CD4-positive, alpha-beta memory T cell (primary cell): ENCODE data around the gene ADGRG1. TPM values are rescaled to one million over a fixed set of nuclear protein-coding genes. Genes with fewer than 3 reads are reported as not detected.

Experiments
- CTCF ChIA-PET: fragments of 350-600 bp; sonication (Branson Sonifier 250); formaldehyde crosslinking; loops from one replicate; lab custom pipeline; 2021; ENCODE audit warnings: inconsistent platforms; ENCODE audit not compliant: partially characterized antibody; lab: Charles Lee
- POLR2A ChIA-PET: fragments of 350-600 bp; sonication (Branson Sonifier 250); formaldehyde crosslinking; loops from one replicate; lab custom pipeline; 2021; ENCODE audit not compliant: partially characterized antibody; lab: Charles Lee
- DNase-seq, 5 donors: peaks; one replicate each; pipeline versions ENCODE4 v3.0.0 to v3.0.0-alpha.2; 2020 to 2022; ENCODE audit warnings: mixed read lengths in 1 of 5
- H3K27ac ChIP-seq: one replicate; pipeline ENCODE4 v1.7.0; 2013; ENCODE audit warnings: low read depth, low read length
- H3K27me3 ChIP-seq: 2 replicates; pipeline ENCODE4 v1.7.0; 2013; ENCODE audit warnings: mild to moderate bottlenecking, low read length, moderate library complexity; ENCODE audit not compliant: insufficient read depth
- H3K36me3 ChIP-seq: 2 replicates; pipeline ENCODE4 v1.7.0; 2013; ENCODE audit warnings: mild to moderate bottlenecking, low read length, moderate library complexity; ENCODE audit not compliant: insufficient read depth
- H3K4me1 ChIP-seq: 2 replicates; pipeline ENCODE4 v1.7.0; 2013; ENCODE audit warnings: mild to moderate bottlenecking, low read length, moderate library complexity; ENCODE audit not compliant: insufficient read depth
- H3K4me3 ChIP-seq, 2 donors: one replicate each; pipeline ENCODE4 v1.7.0; 2013; ENCODE audit warnings: low read length in 2 of 2, mild to moderate bottlenecking in 1 of 2
- H3K9me3 ChIP-seq, 2 donors: one replicate each; pipeline ENCODE4 v1.7.0; 2013; ENCODE audit warnings: low read length in 2 of 2, control low read depth in 1 of 2; ENCODE audit not compliant: control insufficient read depth in 1 of 2
- H3K27ac Mint-ChIP-seq, 7 donors: one replicate each; pipeline ENCODE4 v1.8.0; 2020 to 2021; ENCODE audit warnings: mixed read lengths in 7 of 7, mild to moderate bottlenecking in 6 of 7, inconsistent platforms in 3 of 7, moderate library complexity in 3 of 7
- H3K27me3 Mint-ChIP-seq, 2 donors: one replicate each; pipeline ENCODE4 v1.8.0; 2020 to 2021; ENCODE audit warnings: mixed read lengths in 2 of 2
- H3K36me3 Mint-ChIP-seq, 2 donors: one replicate each; pipeline ENCODE4 v1.8.0; 2020 to 2021; ENCODE audit warnings: mixed read lengths in 2 of 2, inconsistent platforms in 1 of 2, mild to moderate bottlenecking in 1 of 2
- H3K4me1 Mint-ChIP-seq, 4 donors: one replicate each; pipeline ENCODE4 v1.8.0; 2020 to 2021; ENCODE audit warnings: mixed read lengths in 4 of 4, mild to moderate bottlenecking in 1 of 4
- H3K4me3 Mint-ChIP-seq, 8 donors: one replicate each; pipeline ENCODE4 v1.8.0; 2020 to 2021; ENCODE audit warnings: mixed read lengths in 8 of 8, mild to moderate bottlenecking in 7 of 8, moderate library complexity in 6 of 8, inconsistent platforms in 3 of 8
- H3K9me3 Mint-ChIP-seq, 8 donors: one replicate each; pipeline ENCODE4 v1.8.0; 2020 to 2021; ENCODE audit warnings: mixed read lengths in 8 of 8, mild to moderate bottlenecking in 5 of 8, inconsistent platforms in 3 of 8, moderate library complexity in 1 of 8
- intact Hi-C: fragments of 100-400 bp; cut with micrococcal nuclease; formaldehyde crosslinking; loops from one replicate; pipeline ENCODE4 v1.15.1; 2023
- polyA plus RNA-seq, 2 donors: library from polyadenylated mRNA; unstranded; fragments of 300-500 nt; fragmentation: Illumina TruSeq; gene quantifications; one replicate each; pipeline ENCODE4 v1.2.3, GENCODE V29; 2021
- total RNA-seq, 2 experiments: library from RNA; stranded (reverse); gene quantifications; one replicate each; pipeline ENCODE4 v1.2.3, GENCODE V29; 2021

The ADGRG1 gene
- total RNA-seq (under 1 TPM; 0.33 to 0.41 TPM), polyA plus RNA-seq (under 1 TPM in 1 of 2 donors, not detected in 1; 0.53 TPM)

- ChIA-PET CTCF (interaction anchor here (2.0 kb wide), 1 partner anchor 21 kb away, joined by 9 read pairs; no protein-coding TSS in a partner anchor), POLR2A (no interaction called here)
- Mint-ChIP-seq H3K4me1 (peaks cover 0 to 12% (median 4%) of the 10 kb centered on the region in 4 donors), H3K27me3 (peaks cover 17 to 20% of the 10 kb centered on the region in 2 donors), H3K4me3 (peak within 1 kb of the TSS in 7 of 8 donors; percentile 4 to 51 (median 34)), H3K36me3 (no peaks in the 10 kb centered on the region), H3K9me3 (no peaks in the 10 kb centered on the region), H3K27ac (peak within 1 kb of the TSS in 5 of 7 donors; percentile 3 to 82 (median 32))
- H3K4me1 ChIP-seq, result peaks cover 8% of the 10 kb centered on the region
- H3K4me3 ChIP-seq, result no peak within 1 kb of the TSS
- no peaks in the 10 kb centered on the region for H3K27me3 ChIP-seq
- H3K9me3 ChIP-seq, result no peaks in the 10 kb centered on the region
- DNase-seq, result peak in 1 of 5 donors; percentile 68
- H3K36me3 ChIP-seq, result no peaks in the 10 kb centered on the region
- intact Hi-C loops, result no loop called here
- no peak within 1 kb of the TSS for H3K27ac ChIP-seq
Measured at GRCh38 chr16:57628008-57628781, at the start of gene ADGRG1. Gene ADGRG1 (plus strand): TSS chr16:57628630. CDS start chr16:57650288, 21,658 bp downstream.

DNA sequence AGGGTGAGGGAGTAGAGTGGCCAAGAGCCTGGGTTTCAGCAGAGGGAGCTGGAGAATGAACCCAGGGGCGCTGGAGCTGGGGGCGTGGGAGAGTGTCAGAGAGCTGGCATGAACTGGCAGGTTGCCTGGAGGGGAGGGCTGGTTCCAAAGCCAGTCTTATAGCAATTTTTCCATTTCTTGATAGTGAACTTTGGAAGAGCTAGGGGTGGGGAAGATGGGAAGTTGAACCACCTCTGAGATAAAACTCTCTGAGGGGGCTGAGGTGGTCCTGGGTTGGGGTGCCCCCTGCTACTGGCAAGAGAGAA, 49.1 kb upstream of the ADGRG1 start:
- intact Hi-C loops, result loop anchor here (5.0 kb wide), 2 partner anchors 158 to 178 kb away; partner anchors contain the start of gene KATNB1
- Histone ChIP-seq H3K4me3 (no peak overlapping the region), H3K9me3 (no peaks in the 10 kb centered on the region), H3K4me1 (peaks cover 30% of the 10 kb centered on the region), H3K27ac (no peak overlapping the region), H3K27me3 (no peaks in the 10 kb centered on the region), H3K36me3 (no peaks in the 10 kb centered on the region)
- DNase-seq, result no peak
- peak overlapping the region in 3 of 7 donors; percentile 4 to 74 (median 51) for H3K27ac Mint-ChIP-seq
- ChIA-PET CTCF (interaction anchor here (7.3 to 8.9 kb wide), 2 partner anchors 12 to 69 kb away, joined by 70 to 190 read pairs; no protein-coding TSS in a partner anchor), POLR2A (interaction anchor here (0.7 kb wide), 1 partner anchor 14 kb away, joined by 3 read pairs; no protein-coding TSS in a partner anchor)
- H3K4me3 Mint-ChIP-seq, result no peak overlapping the region
- peaks cover 15 to 43% (median 31%) of the 10 kb centered on the region in 4 donors for H3K4me1 Mint-ChIP-seq
- peaks cover 0 to 2% of the 10 kb centered on the region in 2 donors for H3K36me3 Mint-ChIP-seq
- peaks cover 0 to 2% of the 10 kb centered on the region in 2 donors for H3K27me3 Mint-ChIP-seq
- no peaks in the 10 kb centered on the region for H3K9me3 Mint-ChIP-seq

- ChIA-PET POLR2A (no interaction called here), CTCF (interaction anchor here (0.8 to 1.5 kb wide), 4 partner anchors 16 to 168 kb away, joined by 3 to 4 read pairs (median 3); no protein-coding TSS in a partner anchor)
- Histone ChIP-seq H3K4me3 (no peak overlapping the region), H3K9me3 (no peaks in the 10 kb centered on the region), H3K27me3 (no peaks in the 10 kb centered on the region), H3K27ac (no peak overlapping the region), H3K4me1 (no peaks in the 10 kb centered on the region), H3K36me3 (no peaks in the 10 kb centered on the region)
- peaks cover 0 to 2% of the 10 kb centered on the region in 2 donors for H3K27me3 Mint-ChIP-seq
- intact Hi-C loops, result no loop called here
- peaks cover 0 to 5% (median under 1%) of the 10 kb centered on the region in 4 donors for H3K4me1 Mint-ChIP-seq
- no peaks in the 10 kb centered on the region for H3K9me3 Mint-ChIP-seq
- H3K4me3 Mint-ChIP-seq, result no peak overlapping the region
- H3K27ac Mint-ChIP-seq, result no peak overlapping the region
- no peaks in the 10 kb centered on the region for H3K36me3 Mint-ChIP-seq
- no peak for DNase-seq
Measured at GRCh38 chr16:57585051-57585687, 43.3 kb upstream of the ADGRG1 start.

GRCh38 chr16:57588831-57589230, 39.6 kb upstream of the ADGRG1 start:
- Histone ChIP-seq H3K27ac (no peak overlapping the region), H3K4me3 (no peak overlapping the region), H3K36me3 (no peaks in the 10 kb centered on the region), H3K27me3 (no peaks in the 10 kb centered on the region), H3K9me3 (no peaks in the 10 kb centered on the region), H3K4me1 (peaks cover 35% of the 10 kb centered on the region)
- Mint-ChIP-seq H3K9me3 (peaks cover 0 to 4% (median 0%) of the 10 kb centered on the region in 8 donors), H3K27me3 (peaks cover 0 to 2% of the 10 kb centered on the region in 2 donors), H3K4me1 (peaks cover 26 to 37% (median 33%) of the 10 kb centered on the region in 4 donors), H3K27ac (peak overlapping the region in 3 of 7 donors; percentile 23 to 49 (median 36)), H3K36me3 (no peaks in the 10 kb centered on the region), H3K4me3 (no peak overlapping the region)
- no peak for DNase-seq
- ChIA-PET POLR2A (no interaction called here), CTCF (interaction anchor here (6.9 to 19.4 kb wide), 3 partner anchors 11 to 61 kb away, joined by 58 to 357 read pairs (median 70); no protein-coding TSS in a partner anchor)
- intact Hi-C loops, result no loop called here

- Histone ChIP-seq H3K9me3 (no peaks in the 10 kb centered on the region), H3K4me1 (peaks cover 35% of the 10 kb centered on the region), H3K36me3 (no peaks in the 10 kb centered on the region), H3K27ac (no peak overlapping the region), H3K4me3 (no peak overlapping the region), H3K27me3 (no peaks in the 10 kb centered on the region)
- Mint-ChIP-seq H3K36me3 (no peaks in the 10 kb centered on the region), H3K27ac (peak overlapping the region in 2 of 7 donors; percentile 42 to 84), H3K27me3 (no peaks in the 10 kb centered on the region), H3K4me3 (no peak overlapping the region), H3K9me3 (peaks cover 0 to 4% (median 0%) of the 10 kb centered on the region in 8 donors), H3K4me1 (peaks cover 26 to 42% (median 35%) of the 10 kb centered on the region in 4 donors)
- ChIA-PET CTCF (interaction anchor here (0.7 to 19.4 kb wide), 8 partner anchors 12 to 567 kb away, joined by 3 to 357 read pairs (median 30); no protein-coding TSS in a partner anchor), POLR2A (no interaction called here)
- no peak for DNase-seq
- intact Hi-C loops, result no loop called here
Measured at GRCh38 chr16:57589374-57589773, 39.1 kb upstream of the ADGRG1 start.

- DNase-seq, result no peak
- POLR2A ChIA-PET, result interaction anchor here (0.8 to 3.7 kb wide), 4 partner anchors 11 to 145 kb away, joined by 4 to 36 read pairs (median 12); partner anchors contain the start of gene KATNB1
- H3K27ac Mint-ChIP-seq, result peak overlapping the region in 3 of 7 donors; percentile 51 to 91 (median 82)
- CTCF ChIA-PET, result interaction anchor here (0.6 to 19.4 kb wide), 14 partner anchors 9 to 308 kb away, joined by 3 to 357 read pairs (median 3); no protein-coding TSS in a partner anchor
- Histone ChIP-seq H3K27ac (no peak overlapping the region), H3K9me3 (no peaks in the 10 kb centered on the region), H3K27me3 (no peaks in the 10 kb centered on the region), H3K4me3 (no peak overlapping the region), H3K36me3 (no peaks in the 10 kb centered on the region), H3K4me1 (peaks cover 35% of the 10 kb centered on the region)
- peaks cover 1 to 4% of the 10 kb centered on the region in 2 donors for H3K36me3 Mint-ChIP-seq
- H3K27me3 Mint-ChIP-seq, result no peaks in the 10 kb centered on the region
- intact Hi-C loops, result loop anchor here (1.0 to 5.0 kb wide), 6 partner anchors 12 to 412 kb away; partner anchors contain the start of genes KATNB1, USB1 and ZNF319
- H3K4me3 Mint-ChIP-seq, result peak overlapping the region in 1 of 8 donors; percentile 15
- H3K4me1 Mint-ChIP-seq, result peaks cover 28 to 49% (median 35%) of the 10 kb centered on the region in 4 donors
- H3K9me3 Mint-ChIP-seq, result peaks cover 1 to 4% (median 3%) of the 10 kb centered on the region in 8 donors
Measured at GRCh38 chr16:57590654-57591085, 37.8 kb upstream of the ADGRG1 start.
